Nephron (organoid): ENCODE data around the gene BAHCC1.

Experiments
- H3K27ac Mint-ChIP-seq, 3 experiments: 2 replicates each; pipeline ENCODE4 v1.8.0; 2020; ENCODE audit warnings: mixed read lengths in 3 of 3, mild to moderate bottlenecking in 2 of 3, moderate library complexity in 1 of 3
- H3K27me3 Mint-ChIP-seq: 2 replicates; pipeline ENCODE4 v1.8.0; 2021; ENCODE audit warnings: low read depth, mild to moderate bottlenecking, moderate library complexity, mixed read lengths
- H3K36me3 Mint-ChIP-seq: 2 replicates; pipeline ENCODE4 v1.8.0; 2020; ENCODE audit warnings: low read depth, mixed read lengths
- H3K4me1 Mint-ChIP-seq: 2 replicates; pipeline ENCODE4 v1.8.0; 2020; ENCODE audit warnings: mixed read lengths
- H3K4me3 Mint-ChIP-seq, 3 experiments: 2 replicates each; pipeline ENCODE4 v1.8.0; 2020; ENCODE audit warnings: mild to moderate bottlenecking in 3 of 3, mixed read lengths in 3 of 3, moderate library complexity in 2 of 3
- H3K9me3 Mint-ChIP-seq: 2 replicates; pipeline ENCODE4 v1.8.0; 2020; ENCODE audit warnings: mixed read lengths
- TF ChIP-seq, protein P1 (sequence below), 3 experiments: fragments of 200-600 bp; sonication (generic); IDR thresholded peaks; one replicate each; pipeline ENCODE4 v1.5.0; 2021; ENCODE audit warnings: antibody characterized with exemption in 3 of 3; ENCODE audit not compliant: unreplicated experiment in 3 of 3

The BAHCC1 gene

DNA sequence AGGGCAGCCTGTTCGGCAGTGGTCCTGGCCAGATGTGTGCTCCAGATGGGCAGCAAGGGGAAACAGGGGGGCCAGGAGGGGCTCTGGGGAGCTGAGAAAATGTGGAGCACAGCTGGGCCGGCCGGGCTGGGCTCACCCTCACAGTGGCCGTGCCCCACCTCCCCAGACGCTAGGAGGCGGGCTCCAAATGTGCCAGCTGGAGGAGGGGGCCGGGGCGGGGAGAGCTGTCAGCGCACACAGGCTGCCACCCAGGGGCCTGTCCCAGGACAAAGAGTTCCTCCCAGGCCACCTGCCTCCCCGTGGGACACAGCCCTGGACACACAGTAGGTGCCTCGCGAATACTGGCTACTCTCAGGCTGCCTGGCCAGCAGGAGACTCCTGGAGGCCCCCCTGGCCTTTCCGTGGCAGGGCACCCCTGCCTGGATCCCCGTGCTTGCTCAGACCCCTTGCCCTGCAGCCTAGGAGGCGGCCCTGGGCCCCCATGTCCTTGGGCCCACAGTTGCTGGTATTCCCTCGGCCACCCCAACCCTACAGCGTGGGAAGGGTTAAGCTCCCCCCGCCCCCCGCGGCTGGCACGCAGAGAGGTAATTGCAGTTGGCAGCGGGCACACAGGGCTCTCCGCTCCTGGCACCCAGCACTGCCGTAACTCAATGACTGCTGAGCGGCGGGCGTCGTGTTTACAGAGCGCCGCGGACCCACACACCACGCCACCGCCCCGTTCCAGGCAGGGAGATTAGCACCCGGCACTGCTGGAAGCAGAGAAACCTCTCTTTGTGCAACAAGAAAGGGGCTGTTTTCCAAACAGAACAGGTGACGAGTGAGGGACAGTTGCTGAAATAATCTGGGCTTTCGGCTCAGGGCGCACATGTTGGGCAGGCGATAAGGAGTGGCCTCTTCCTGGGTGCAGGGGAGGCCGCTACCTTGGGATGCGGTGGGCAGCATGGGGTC is 32.2 kb downstream of the BAHCC1 start:
- Mint-ChIP-seq H3K27ac (peak overlapping the region in 1 of 3 experiments; percentile 61), H3K4me3 (no peak overlapping the region), H3K9me3 (no peaks in the 10 kb centered on the region), H3K36me3 (no peaks in the 10 kb centered on the region), H3K4me1 (peaks cover 4% of the 10 kb centered on the region), H3K27me3 (no peaks in the 10 kb centered on the region)
- TF ChIP-seq, protein P1, sequence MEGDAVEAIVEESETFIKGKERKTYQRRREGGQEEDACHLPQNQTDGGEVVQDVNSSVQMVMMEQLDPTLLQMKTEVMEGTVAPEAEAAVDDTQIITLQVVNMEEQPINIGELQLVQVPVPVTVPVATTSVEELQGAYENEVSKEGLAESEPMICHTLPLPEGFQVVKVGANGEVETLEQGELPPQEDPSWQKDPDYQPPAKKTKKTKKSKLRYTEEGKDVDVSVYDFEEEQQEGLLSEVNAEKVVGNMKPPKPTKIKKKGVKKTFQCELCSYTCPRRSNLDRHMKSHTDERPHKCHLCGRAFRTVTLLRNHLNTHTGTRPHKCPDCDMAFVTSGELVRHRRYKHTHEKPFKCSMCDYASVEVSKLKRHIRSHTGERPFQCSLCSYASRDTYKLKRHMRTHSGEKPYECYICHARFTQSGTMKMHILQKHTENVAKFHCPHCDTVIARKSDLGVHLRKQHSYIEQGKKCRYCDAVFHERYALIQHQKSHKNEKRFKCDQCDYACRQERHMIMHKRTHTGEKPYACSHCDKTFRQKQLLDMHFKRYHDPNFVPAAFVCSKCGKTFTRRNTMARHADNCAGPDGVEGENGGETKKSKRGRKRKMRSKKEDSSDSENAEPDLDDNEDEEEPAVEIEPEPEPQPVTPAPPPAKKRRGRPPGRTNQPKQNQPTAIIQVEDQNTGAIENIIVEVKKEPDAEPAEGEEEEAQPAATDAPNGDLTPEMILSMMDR (IDR thresholded peaks at IDR 0.05; ENCODE audit: unreplicated experiment in 3 of 3): no peak

DNA sequence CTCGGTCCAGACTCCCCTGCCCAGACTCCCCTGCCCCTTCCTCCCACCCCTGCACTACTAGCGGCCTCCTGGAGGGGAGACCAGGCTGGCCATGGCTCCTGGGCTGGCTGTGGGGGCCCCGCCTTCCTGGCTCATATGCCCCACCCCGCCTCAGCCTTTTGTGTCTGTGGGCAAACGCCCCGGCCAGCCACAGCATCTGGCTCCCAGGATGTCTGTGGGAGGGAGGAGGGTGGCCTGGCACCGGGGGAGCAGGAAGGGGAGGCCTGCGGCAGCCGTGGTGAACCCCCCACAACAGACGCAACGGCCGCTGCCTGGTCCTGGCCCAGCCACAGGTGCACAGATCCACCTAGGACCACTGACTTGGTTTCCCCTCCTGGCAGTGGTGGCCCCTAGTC is 32.9 kb downstream of the BAHCC1 start:
- TF ChIP-seq, protein P1 (IDR thresholded peaks at IDR 0.05; ENCODE audit: unreplicated experiment in 3 of 3): no peak
- H3K9me3 Mint-ChIP-seq: no peaks in the 10 kb centered on the region
- H3K4me3 Mint-ChIP-seq: no peak overlapping the region
- H3K36me3 Mint-ChIP-seq: no peaks in the 10 kb centered on the region
- H3K27me3 Mint-ChIP-seq: no peaks in the 10 kb centered on the region
- peaks cover 4% of the 10 kb centered on the region for H3K4me1 Mint-ChIP-seq
- H3K27ac Mint-ChIP-seq: peak overlapping the region in 1 of 3 experiments; percentile 61

DNA sequence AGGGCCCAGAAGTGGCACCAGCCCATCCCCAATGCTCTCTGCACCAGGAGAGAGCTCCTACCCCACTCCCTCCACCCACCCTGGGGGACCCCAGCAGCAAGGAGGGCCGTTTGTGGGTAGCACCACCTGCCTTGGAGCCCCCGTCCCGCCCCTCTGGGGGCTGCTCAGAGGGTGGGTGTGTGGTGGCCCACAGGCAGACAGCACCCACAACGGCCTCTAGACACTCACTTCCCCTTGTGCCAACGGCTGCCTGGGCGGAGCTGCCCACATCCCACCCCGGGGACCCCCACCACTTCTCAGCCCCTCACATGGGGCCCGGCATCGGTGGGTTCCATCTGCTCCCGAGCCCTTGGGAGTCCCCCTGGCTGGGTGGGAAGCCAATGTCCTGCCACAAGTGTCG is 33.3 kb downstream of the BAHCC1 start:
- H3K9me3 Mint-ChIP-seq: no peaks in the 10 kb centered on the region

DNA sequence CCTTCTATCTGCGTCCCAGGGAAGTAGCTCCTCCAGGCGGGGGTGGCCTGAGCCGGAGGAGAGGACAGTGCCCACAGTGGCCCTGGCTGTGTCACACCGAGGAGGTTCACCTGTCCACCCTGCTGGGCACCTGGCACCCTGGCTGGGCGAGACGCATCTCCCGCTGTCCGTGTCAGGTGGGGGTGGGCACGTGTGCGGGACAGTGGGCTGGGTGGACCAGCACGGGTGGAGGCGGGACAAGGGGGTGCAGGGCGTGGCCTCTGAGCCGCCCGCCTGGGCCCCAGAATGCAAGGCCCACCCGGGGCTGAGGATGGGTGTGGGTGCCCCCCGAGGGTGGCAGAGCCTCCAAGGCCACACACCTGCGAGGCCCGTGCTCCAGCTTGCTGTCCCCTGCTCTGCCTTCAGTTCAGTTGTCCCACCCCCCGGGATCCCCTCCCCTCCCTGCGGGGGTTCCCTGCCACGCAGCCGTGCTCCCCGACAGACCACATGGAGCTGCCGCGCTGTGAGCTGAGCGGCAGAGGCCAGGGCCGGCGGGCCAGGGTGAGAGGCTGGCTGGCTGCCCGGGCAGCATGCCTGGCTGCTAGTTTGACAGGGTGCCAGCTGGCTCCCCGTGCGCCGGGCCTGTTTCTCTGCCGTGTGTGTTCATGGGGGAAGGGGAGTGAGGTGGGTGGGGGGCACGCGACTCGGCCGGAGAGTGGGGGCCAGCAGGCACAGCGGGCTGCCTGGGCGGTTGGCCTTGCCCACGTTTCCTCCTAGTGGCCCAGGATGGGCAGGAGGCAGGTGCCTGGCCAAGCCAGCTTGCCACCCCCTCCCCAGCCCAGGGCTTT is 33.9 kb downstream of the BAHCC1 start:
- H3K4me1 Mint-ChIP-seq: peaks cover 4% of the 10 kb centered on the region
- no peaks in the 10 kb centered on the region for H3K9me3 Mint-ChIP-seq

More for the DNA sequence above, 33.3 kb downstream of the BAHCC1 start:
- TF ChIP-seq, protein P1 (IDR thresholded peaks at IDR 0.05; ENCODE audit: unreplicated experiment in 3 of 3): no peak
- Mint-ChIP-seq H3K4me3 (no peak overlapping the region), H3K27me3 (no peaks in the 10 kb centered on the region), H3K36me3 (no peaks in the 10 kb centered on the region), H3K27ac (no peak overlapping the region), H3K4me1 (peaks cover 4% of the 10 kb centered on the region)

DNA sequence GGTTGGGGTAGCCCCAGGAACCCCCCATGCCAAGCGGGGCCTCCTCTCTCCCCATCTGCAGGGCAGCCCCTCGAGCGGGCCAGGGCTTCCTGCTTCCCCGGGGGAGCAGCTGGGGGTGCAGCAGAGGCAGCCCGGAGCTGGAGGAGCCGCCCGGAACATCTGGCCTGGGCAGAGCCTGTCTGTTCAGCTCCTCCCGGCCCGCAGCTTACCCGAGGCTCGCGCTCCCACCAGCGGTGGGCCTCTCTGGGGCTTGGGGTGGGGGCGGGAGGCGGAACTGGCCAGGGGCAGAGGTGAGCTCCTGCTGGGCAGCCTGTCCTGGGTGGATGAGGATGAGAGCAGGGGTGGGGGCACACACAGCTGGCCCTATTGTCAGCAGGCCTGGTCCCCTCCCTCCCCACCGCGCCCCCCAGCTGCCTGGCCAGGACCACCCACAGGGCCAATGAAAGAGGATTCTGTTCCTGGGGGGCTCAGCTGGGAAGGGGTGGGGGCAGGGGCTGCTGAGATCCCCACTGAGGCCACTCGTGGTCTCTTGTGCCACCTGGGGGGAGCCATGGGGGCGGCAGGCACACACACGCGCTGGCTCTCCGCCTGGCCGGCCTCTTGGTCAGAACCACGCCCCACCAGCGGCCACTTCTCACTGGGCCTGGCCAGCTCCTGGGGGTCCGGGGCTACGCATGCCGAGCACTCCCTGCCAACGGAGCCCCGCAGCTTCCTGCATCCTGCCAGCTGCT is 34.7 kb downstream of the BAHCC1 start:
- no peak overlapping the region for H3K27ac Mint-ChIP-seq
- H3K27me3 Mint-ChIP-seq: no peaks in the 10 kb centered on the region
- H3K4me1 Mint-ChIP-seq: peaks cover 4% of the 10 kb centered on the region
- H3K4me3 Mint-ChIP-seq: no peak overlapping the region
- TF ChIP-seq, protein P1 (IDR thresholded peaks at IDR 0.05; ENCODE audit: unreplicated experiment in 3 of 3): peak in 2 of 3 experiments; percentile 16 to 19
- H3K9me3 Mint-ChIP-seq: no peaks in the 10 kb centered on the region
- no peaks in the 10 kb centered on the region for H3K36me3 Mint-ChIP-seq

More for the DNA sequence above, 33.9 kb downstream of the BAHCC1 start:
- H3K36me3 Mint-ChIP-seq: no peaks in the 10 kb centered on the region
- H3K27me3 Mint-ChIP-seq: no peaks in the 10 kb centered on the region
- TF ChIP-seq, protein P1 (IDR thresholded peaks at IDR 0.05; ENCODE audit: unreplicated experiment in 3 of 3): no peak
- no peak overlapping the region for H3K4me3 Mint-ChIP-seq
- H3K27ac Mint-ChIP-seq: no peak overlapping the region
